Esophagus muscularis mucosa (tissue), 4 donors: ENCODE results near the gene RNF126. TPM values are rescaled to one million over a fixed set of nuclear protein-coding genes. Genes with fewer than 3 reads are reported as not detected.

ENCODE experiments used
- DNase-seq: peaks from one replicate; pipeline ENCODE4 v3.0.0-alpha.2; 2017; ENCODE audit errors: extremely low spot score
- H3K27ac ChIP-seq, 4 donors: fragments of 200-600 bp; sonication (generic); replicated peaks in 1 of 4; 1 replicate in 3 of 4; 2 replicates in 1 of 4; pipeline ENCODE4 v1.5.1; 2016 to 2019; ENCODE audit warnings: mild to moderate bottlenecking in 1 of 4
- H3K27me3 ChIP-seq, 4 donors: fragments of 200-600 bp; sonication (generic); one replicate each; pipeline versions ENCODE4 v1.5.1 to v1.6.0; 2016 to 2019
- H3K36me3 ChIP-seq, 4 donors: fragments of 200-600 bp; sonication (generic); one replicate each; pipeline ENCODE4 v1.5.1; 2016 to 2019
- H3K4me1 ChIP-seq, 4 donors: fragments of 200-600 bp; sonication (generic); one replicate each; pipeline ENCODE4 v1.5.1; 2016 to 2019
- H3K4me3 ChIP-seq, 4 donors: fragments of 200-600 bp; sonication (generic); 1 replicate in 2 of 4; 2 replicates in 2 of 4; pipeline ENCODE4 v1.5.1; 2016 to 2019; ENCODE audit warnings: mild to moderate bottlenecking in 4 of 4, moderate library complexity in 1 of 4
- H3K9me3 ChIP-seq, 4 donors: fragments of 200-600 bp; sonication (generic); 1 replicate in 3 of 4; 2 replicates in 1 of 4; pipeline ENCODE4 v1.5.1; 2016 to 2019
- CTCF ChIP-seq, 3 experiments: fragments of 200-600 bp in 2 of 3; fragments of 450-650 bp in 1 of 3; sonication (generic) in 2 of 3; IDR thresholded peaks; one replicate each; pipeline ENCODE4 v1.5.1; 2017 to 2019; ENCODE audit warnings: antibody characterized with exemption in 3 of 3, mild to moderate bottlenecking in 2 of 3, moderate library complexity in 1 of 3
- EP300 ChIP-seq: sonication (generic); formaldehyde crosslinking; IDR thresholded peaks from one replicate; pipeline ENCODE4 v1.6.1; 2017; ENCODE audit warnings: antibody characterized with exemption
- POLR2A ChIP-seq: fragments of 450-650 bp; IDR thresholded peaks from one replicate; pipeline ENCODE4 v1.6.1; 2017; ENCODE audit warnings: antibody characterized with exemption, moderate library complexity, mild to moderate bottlenecking, low read depth
- POLR2AphosphoS5 ChIP-seq, 2 donors: sonication (generic); formaldehyde crosslinking; IDR thresholded peaks; one replicate each; pipeline ENCODE4 v1.6.1; 2017; ENCODE audit warnings: antibody characterized with exemption in 2 of 2
- WGBS: methylation state at CpG from one replicate; pipeline ENCODE4 v1.1.5; 2018; 5-methylcytosine and 5-hydroxymethylcytosine counted together
- intact Hi-C: fragments of 100-400 bp; cut with DNase I; formaldehyde crosslinking; loops from one replicate; pipeline ENCODE4 v1.15.1; 2023
- total RNA-seq, 4 donors: library from RNA; depleted of rRNA; stranded (reverse); fragments of >200 nt; gene quantifications; one replicate each; pipeline versions ENCODE4 v1.1.0 to v1.2.1, GENCODE V29; 2016

The RNF126 gene
- total RNA-seq, 4 donors from 2014 or later = 41.5 to 63.5 (median 62.3) TPM

GRCh38 chr19:681029-682019 is 18.3 kb upstream of the RNF126 start:
- peak overlapping the region; percentile 80 to 98 (median 82) for H3K4me3 ChIP-seq

GRCh38 chr19:680287-681028 is 17.4 kb upstream of the RNF126 start:
- peak; percentile 100 for DNase-seq
- TF ChIP-seq EP300 (no peak), POLR2A (peak; percentile 70), POLR2AphosphoS5 (IDR thresholded peaks at IDR 0.05) (peak; percentile 90 to 91), CTCF (IDR thresholded peaks at IDR 0.05) (peak; percentile 46 to 61 (median 57))
- Histone ChIP-seq H3K4me1 (peaks cover 26 to 57% (median 55%) of the 10 kb centered on the region in 4 donors), H3K4me3 (peak overlapping the region; percentile 80 to 98 (median 82)), H3K27ac (peak overlapping the region; percentile 95 to 99 (median 96)), H3K27me3 (peaks cover 0 to 15% (median 0%) of the 10 kb centered on the region in 4 donors), H3K9me3 (no peaks in the 10 kb centered on the region), H3K36me3 (peaks cover 0 to 8% (median 7%) of the 10 kb centered on the region in 4 donors)
- 0% methylated on average over 8 of the region's 70 CpGs for WGBS
- intact Hi-C loops = no loop called here

More at GRCh38 chr19:681029-682019, 18.3 kb upstream of the RNF126 start:
- H3K27me3 ChIP-seq = peaks cover 0 to 13% (median 0%) of the 10 kb centered on the region in 4 donors
- peaks cover 0 to 8% (median 7%) of the 10 kb centered on the region in 4 donors for H3K36me3 ChIP-seq
- WGBS = 71% methylated on average over 31 of the region's 54 CpGs
- TF ChIP-seq POLR2A (no peak), EP300 (no peak), POLR2AphosphoS5 (IDR thresholded peaks at IDR 0.05) (no peak), CTCF (IDR thresholded peaks at IDR 0.05) (no peak)
- H3K27ac ChIP-seq = peak overlapping the region; percentile 95 to 99 (median 96)
- DNase-seq = no peak
- intact Hi-C loops = no loop called here
- H3K9me3 ChIP-seq = no peaks in the 10 kb centered on the region
- H3K4me1 ChIP-seq = peaks cover 23 to 49% (median 47%) of the 10 kb centered on the region in 4 donors

GRCh38 chr19:679418-680286 is 16.6 kb upstream of the RNF126 start:
- Histone ChIP-seq H3K4me3 (peak overlapping the region; percentile 80 to 98 (median 82)), H3K9me3 (no peaks in the 10 kb centered on the region), H3K4me1 (peaks cover 26 to 65% (median 63%) of the 10 kb centered on the region in 4 donors), H3K27me3 (peaks cover 0 to 22% (median 0%) of the 10 kb centered on the region in 4 donors), H3K36me3 (peaks cover 0 to 8% (median 7%) of the 10 kb centered on the region in 4 donors), H3K27ac (peak overlapping the region; percentile 95 to 99 (median 96))
- no peak for DNase-seq
- 18% methylated on average over 4 of the region's 69 CpGs for WGBS
- intact Hi-C loops = no loop called here
- TF ChIP-seq POLR2AphosphoS5 (IDR thresholded peaks at IDR 0.05) (peak in 1 of 2 donors; percentile 82), EP300 (peak; percentile 58), CTCF (IDR thresholded peaks at IDR 0.05) (no peak)

GRCh38 chr19:678791-679388 is 15.9 kb upstream of the RNF126 start:
- H3K27me3 ChIP-seq = peaks cover 0 to 26% (median 0%) of the 10 kb centered on the region in 4 donors
- 79% methylated on average over 14 of the region's 16 CpGs for WGBS
- H3K4me3 ChIP-seq = peak overlapping the region; percentile 80 to 98 (median 82)
- H3K36me3 ChIP-seq = peaks cover 0 to 8% (median 7%) of the 10 kb centered on the region in 4 donors
- TF ChIP-seq EP300 = no peak
- TF ChIP-seq POLR2AphosphoS5 (IDR thresholded peaks at IDR 0.05) = no peak
- TF ChIP-seq POLR2A = no peak
- no peak for TF ChIP-seq CTCF (IDR thresholded peaks at IDR 0.05)
- DNase-seq = no peak
- no peaks in the 10 kb centered on the region for H3K9me3 ChIP-seq
- H3K4me1 ChIP-seq = peaks cover 26 to 71% (median 70%) of the 10 kb centered on the region in 4 donors
- intact Hi-C loops = no loop called here
- H3K27ac ChIP-seq = peak overlapping the region; percentile 95 to 99 (median 96)
